SK-N-SH treated with all-trans-retinoic acid at 6 μM for 48 hours (cell line): ENCODE data around the gene OLFML2A.
A peak's percentile ranks its signal among the peaks of the same experiment; 100 is the strongest.

Experiments
- ATAC-seq: fragments of 200-7000 bp; cut with Tn5 transposase; 3 replicates; pipeline ENCODE4 v1.9.1; 2020; ENCODE audit warnings: mild to moderate bottlenecking, moderate library complexity
- ARNTL ChIP-seq: fragments of 450-650 bp; formaldehyde crosslinking; IDR thresholded peaks from 2 replicates; pipeline ENCODE4 v1.5.0; 2020; ENCODE audit warnings: low read depth, mild to moderate bottlenecking, moderate library complexity, borderline replicate concordance
- BACH2 ChIP-seq: fragments of 250-450 bp; sonication (Bioruptor Pico); IDR thresholded peaks from 2 replicates; pipeline ENCODE4 v1.9.0; 2021; ENCODE audit warnings: mild to moderate bottlenecking, borderline replicate concordance
- CSDC2 ChIP-seq: fragments of 250-450 bp; sonication (Bioruptor Pico); IDR thresholded peaks from 2 replicates; pipeline ENCODE4 v1.5.0; 2020; ENCODE audit warnings: mild to moderate bottlenecking, moderate library complexity
- ESRRG ChIP-seq: fragments of 250-450 bp; sonication (Bioruptor Pico); IDR thresholded peaks from 2 replicates; pipeline ENCODE4 v1.6.1; 2021; ENCODE audit warnings: mild to moderate bottlenecking
- GLIS3 ChIP-seq: fragments of 250-450 bp; sonication (Bioruptor Pico); IDR thresholded peaks from 2 replicates; pipeline ENCODE4 v1.5.0; 2020; ENCODE audit warnings: mild to moderate bottlenecking, moderate library complexity
- ISL1 ChIP-seq: fragments of 250-450 bp; sonication (Bioruptor Pico); IDR thresholded peaks from 2 replicates; pipeline ENCODE4 v2.1.2; 2022; ENCODE audit warnings: mild to moderate bottlenecking, moderate library complexity
- OSR1 ChIP-seq: fragments of 250-450 bp; sonication (Bioruptor Pico); IDR thresholded peaks from 2 replicates; pipeline ENCODE4 v1.8.0; 2022; ENCODE audit warnings: moderate library complexity, mild to moderate bottlenecking, inconsistent platforms
- PPARA ChIP-seq: fragments of 250-450 bp; sonication (Bioruptor Pico); IDR thresholded peaks from 2 replicates; pipeline ENCODE4 v1.5.0; 2020; ENCODE audit warnings: mild to moderate bottlenecking, borderline replicate concordance
- RARB ChIP-seq: fragments of 250-450 bp; sonication (Bioruptor Pico); IDR thresholded peaks from 2 replicates; pipeline ENCODE4 v1.8.0; 2021; ENCODE audit warnings: mild to moderate bottlenecking, moderate library complexity
- SNAI2 ChIP-seq: fragments of 250-450 bp; sonication (Bioruptor Pico); IDR thresholded peaks from 2 replicates; pipeline ENCODE4 v1.5.0; 2020; ENCODE audit warnings: mild to moderate bottlenecking, moderate library complexity
- TCF4 ChIP-seq: fragments of 250-450 bp; sonication (Bioruptor Pico); IDR thresholded peaks from 2 replicates; pipeline ENCODE4 v1.8.0; 2021; ENCODE audit warnings: mild to moderate bottlenecking, moderate library complexity, borderline replicate concordance
- TOX ChIP-seq: fragments of 250-450 bp; sonication (Bioruptor Pico); IDR thresholded peaks from 2 replicates; pipeline ENCODE4 v1.8.0; 2021; ENCODE audit warnings: mild to moderate bottlenecking, moderate library complexity, borderline replicate concordance
- ZC3H10 ChIP-seq: fragments of 250-450 bp; sonication (Bioruptor Pico); IDR thresholded peaks from 2 replicates; pipeline ENCODE4 v1.5.1; 2021; ENCODE audit warnings: mild to moderate bottlenecking, moderate library complexity
- ZFP3 ChIP-seq: fragments of 250-450 bp; sonication (Bioruptor Pico); IDR thresholded peaks from 2 replicates; pipeline ENCODE4 v1.5.0; 2020; ENCODE audit warnings: mild to moderate bottlenecking, moderate library complexity
- ZFP30 ChIP-seq: fragments of 450-650 bp; formaldehyde crosslinking; IDR thresholded peaks from 2 replicates; pipeline ENCODE4 v1.5.0; 2022; ENCODE audit warnings: mild to moderate bottlenecking, moderate library complexity
- ZNF565 ChIP-seq: fragments of 450-650 bp; formaldehyde crosslinking; conservative IDR thresholded peaks from 2 replicates; pipeline ENCODE4 v1.5.0; 2020; ENCODE audit warnings: low read depth, mild to moderate bottlenecking, moderate library complexity
- ZNF70 ChIP-seq: fragments of 450-650 bp; formaldehyde crosslinking; IDR thresholded peaks from 2 replicates; pipeline ENCODE4 v1.5.0; 2020; ENCODE audit warnings: mild to moderate bottlenecking, moderate library complexity
- ZNF8 ChIP-seq: fragments of 450-650 bp; formaldehyde crosslinking; IDR thresholded peaks from 2 replicates; pipeline ENCODE4 v1.5.0; 2020; ENCODE audit warnings: mild to moderate bottlenecking, moderate library complexity
- TF ChIP-seq, protein P1 (sequence below): fragments of 250-450 bp; sonication (Bioruptor Pico); IDR thresholded peaks from 2 replicates; pipeline ENCODE4 v1.5.0; 2020; ENCODE audit warnings: mild to moderate bottlenecking, moderate library complexity
- TF ChIP-seq, protein P2 (sequence below): fragments of 250-450 bp; sonication (Bioruptor Pico); IDR thresholded peaks from 2 replicates; pipeline ENCODE4 v1.8.0; 2020; ENCODE audit warnings: mild to moderate bottlenecking, moderate library complexity, borderline replicate concordance
- TF ChIP-seq, protein P3 (sequence below): fragments of 250-450 bp; sonication (Bioruptor Pico); IDR thresholded peaks from 2 replicates; pipeline ENCODE4 v1.5.1; 2021; ENCODE audit warnings: mild to moderate bottlenecking, moderate library complexity
- TF ChIP-seq, protein P4 (sequence below): fragments of 250-450 bp; sonication (Bioruptor Pico); IDR thresholded peaks from 2 replicates; pipeline ENCODE4 v1.5.1; 2020; ENCODE audit warnings: low read depth, mild to moderate bottlenecking, moderate library complexity
- TF ChIP-seq, protein P5 (sequence below): fragments of 250-450 bp; sonication (Bioruptor Pico); IDR thresholded peaks from 2 replicates; pipeline ENCODE4 v1.8.0; 2021; ENCODE audit warnings: low read depth, mild to moderate bottlenecking, moderate library complexity, borderline replicate concordance

Gene OLFML2A

DNA sequence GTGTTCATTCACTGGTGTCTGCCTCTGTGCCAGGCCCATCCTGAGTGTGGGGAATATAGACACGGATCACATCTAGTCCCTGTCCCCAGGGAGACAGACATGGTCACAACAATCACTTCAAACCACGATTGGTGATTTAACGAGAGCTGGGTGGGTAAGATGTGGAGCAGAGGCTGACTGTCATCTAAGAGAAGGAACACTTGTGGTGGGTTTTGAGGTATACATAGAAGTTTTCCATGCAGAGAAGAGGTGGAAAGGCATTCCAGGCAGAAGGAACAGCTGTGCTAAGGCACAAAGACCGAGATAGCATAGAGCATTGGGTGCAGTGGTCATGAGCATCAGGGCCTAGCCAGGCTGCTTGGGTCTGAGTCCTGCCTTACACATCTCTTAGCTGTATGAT, 53.7 kb downstream of the OLFML2A start:
- TF ChIP-seq ZFP3 (CRISPR knock-in tag) = peak; percentile 94
- TF ChIP-seq SNAI2 (CRISPR knock-in tag) = no peak
- ATAC-seq = no peak

DNA sequence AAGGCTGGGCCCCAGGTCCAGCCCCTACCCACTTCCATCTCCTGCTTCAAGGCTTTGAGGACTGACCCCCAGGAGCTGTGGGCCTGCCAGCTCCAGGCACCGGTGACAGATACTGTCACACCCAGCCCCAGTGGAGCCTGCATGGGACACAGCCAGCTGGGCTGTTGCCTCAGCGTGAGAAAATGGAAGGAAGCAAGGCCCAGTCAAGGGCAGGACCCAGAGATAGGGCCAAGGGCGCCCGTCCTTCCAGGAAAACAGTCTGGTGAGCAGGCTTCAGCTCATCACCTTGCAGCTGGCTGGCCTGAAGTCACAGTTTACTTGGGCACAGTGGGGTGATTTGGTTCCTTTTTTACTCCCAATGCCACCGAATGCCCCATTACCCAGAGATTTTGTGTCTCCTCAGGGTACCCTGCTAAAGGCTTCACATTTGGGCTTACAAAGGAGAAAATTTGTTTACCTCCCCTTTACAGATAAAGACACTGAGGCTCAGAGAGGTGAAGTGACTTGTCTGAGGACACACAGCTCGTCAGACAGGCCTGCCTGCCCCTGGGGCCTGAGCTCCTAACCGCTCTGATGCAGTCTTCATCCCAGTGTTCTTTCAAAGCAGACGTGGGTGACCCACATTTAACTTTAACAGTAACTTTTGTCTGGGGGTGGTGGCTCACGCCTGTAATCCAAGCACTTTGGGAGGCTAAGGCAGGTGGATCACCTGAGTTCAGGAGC, 54.9 kb downstream of the OLFML2A start:
- TF ChIP-seq TOX (CRISPR knock-in tag) = no peak
- TF ChIP-seq, protein P1, sequence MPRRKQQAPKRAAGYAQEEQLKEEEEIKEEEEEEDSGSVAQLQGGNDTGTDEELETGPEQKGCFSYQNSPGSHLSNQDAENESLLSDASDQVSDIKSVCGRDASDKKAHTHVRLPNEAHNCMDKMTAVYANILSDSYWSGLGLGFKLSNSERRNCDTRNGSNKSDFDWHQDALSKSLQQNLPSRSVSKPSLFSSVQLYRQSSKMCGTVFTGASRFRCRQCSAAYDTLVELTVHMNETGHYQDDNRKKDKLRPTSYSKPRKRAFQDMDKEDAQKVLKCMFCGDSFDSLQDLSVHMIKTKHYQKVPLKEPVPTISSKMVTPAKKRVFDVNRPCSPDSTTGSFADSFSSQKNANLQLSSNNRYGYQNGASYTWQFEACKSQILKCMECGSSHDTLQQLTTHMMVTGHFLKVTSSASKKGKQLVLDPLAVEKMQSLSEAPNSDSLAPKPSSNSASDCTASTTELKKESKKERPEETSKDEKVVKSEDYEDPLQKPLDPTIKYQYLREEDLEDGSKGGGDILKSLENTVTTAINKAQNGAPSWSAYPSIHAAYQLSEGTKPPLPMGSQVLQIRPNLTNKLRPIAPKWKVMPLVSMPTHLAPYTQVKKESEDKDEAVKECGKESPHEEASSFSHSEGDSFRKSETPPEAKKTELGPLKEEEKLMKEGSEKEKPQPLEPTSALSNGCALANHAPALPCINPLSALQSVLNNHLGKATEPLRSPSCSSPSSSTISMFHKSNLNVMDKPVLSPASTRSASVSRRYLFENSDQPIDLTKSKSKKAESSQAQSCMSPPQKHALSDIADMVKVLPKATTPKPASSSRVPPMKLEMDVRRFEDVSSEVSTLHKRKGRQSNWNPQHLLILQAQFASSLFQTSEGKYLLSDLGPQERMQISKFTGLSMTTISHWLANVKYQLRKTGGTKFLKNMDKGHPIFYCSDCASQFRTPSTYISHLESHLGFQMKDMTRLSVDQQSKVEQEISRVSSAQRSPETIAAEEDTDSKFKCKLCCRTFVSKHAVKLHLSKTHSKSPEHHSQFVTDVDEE (CRISPR knock-in tag) = no peak
- TF ChIP-seq CSDC2 (CRISPR knock-in tag) = no peak
- no peak for TF ChIP-seq BACH2 (CRISPR knock-in tag)
- no peak for TF ChIP-seq ZFP3 (CRISPR knock-in tag)
- TF ChIP-seq, protein P2, sequence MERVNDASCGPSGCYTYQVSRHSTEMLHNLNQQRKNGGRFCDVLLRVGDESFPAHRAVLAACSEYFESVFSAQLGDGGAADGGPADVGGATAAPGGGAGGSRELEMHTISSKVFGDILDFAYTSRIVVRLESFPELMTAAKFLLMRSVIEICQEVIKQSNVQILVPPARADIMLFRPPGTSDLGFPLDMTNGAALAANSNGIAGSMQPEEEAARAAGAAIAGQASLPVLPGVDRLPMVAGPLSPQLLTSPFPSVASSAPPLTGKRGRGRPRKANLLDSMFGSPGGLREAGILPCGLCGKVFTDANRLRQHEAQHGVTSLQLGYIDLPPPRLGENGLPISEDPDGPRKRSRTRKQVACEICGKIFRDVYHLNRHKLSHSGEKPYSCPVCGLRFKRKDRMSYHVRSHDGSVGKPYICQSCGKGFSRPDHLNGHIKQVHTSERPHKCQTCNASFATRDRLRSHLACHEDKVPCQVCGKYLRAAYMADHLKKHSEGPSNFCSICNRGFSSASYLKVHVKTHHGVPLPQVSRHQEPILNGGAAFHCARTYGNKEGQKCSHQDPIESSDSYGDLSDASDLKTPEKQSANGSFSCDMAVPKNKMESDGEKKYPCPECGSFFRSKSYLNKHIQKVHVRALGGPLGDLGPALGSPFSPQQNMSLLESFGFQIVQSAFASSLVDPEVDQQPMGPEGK (CRISPR knock-in tag) = no peak
- no peak for TF ChIP-seq RARB (CRISPR knock-in tag)
- no peak for TF ChIP-seq ZNF8 (CRISPR knock-in tag)
- no peak for TF ChIP-seq ARNTL (CRISPR knock-in tag)
- TF ChIP-seq, protein P3, sequence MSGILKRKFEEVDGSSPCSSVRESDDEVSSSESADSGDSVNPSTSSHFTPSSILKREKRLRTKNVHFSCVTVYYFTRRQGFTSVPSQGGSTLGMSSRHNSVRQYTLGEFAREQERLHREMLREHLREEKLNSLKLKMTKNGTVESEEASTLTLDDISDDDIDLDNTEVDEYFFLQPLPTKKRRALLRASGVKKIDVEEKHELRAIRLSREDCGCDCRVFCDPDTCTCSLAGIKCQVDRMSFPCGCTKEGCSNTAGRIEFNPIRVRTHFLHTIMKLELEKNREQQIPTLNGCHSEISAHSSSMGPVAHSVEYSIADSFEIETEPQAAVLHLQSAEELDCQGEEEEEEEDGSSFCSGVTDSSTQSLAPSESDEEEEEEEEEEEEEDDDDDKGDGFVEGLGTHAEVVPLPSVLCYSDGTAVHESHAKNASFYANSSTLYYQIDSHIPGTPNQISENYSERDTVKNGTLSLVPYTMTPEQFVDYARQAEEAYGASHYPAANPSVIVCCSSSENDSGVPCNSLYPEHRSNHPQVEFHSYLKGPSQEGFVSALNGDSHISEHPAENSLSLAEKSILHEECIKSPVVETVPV = no peak
- no peak for TF ChIP-seq TCF4
- TF ChIP-seq, protein P4, sequence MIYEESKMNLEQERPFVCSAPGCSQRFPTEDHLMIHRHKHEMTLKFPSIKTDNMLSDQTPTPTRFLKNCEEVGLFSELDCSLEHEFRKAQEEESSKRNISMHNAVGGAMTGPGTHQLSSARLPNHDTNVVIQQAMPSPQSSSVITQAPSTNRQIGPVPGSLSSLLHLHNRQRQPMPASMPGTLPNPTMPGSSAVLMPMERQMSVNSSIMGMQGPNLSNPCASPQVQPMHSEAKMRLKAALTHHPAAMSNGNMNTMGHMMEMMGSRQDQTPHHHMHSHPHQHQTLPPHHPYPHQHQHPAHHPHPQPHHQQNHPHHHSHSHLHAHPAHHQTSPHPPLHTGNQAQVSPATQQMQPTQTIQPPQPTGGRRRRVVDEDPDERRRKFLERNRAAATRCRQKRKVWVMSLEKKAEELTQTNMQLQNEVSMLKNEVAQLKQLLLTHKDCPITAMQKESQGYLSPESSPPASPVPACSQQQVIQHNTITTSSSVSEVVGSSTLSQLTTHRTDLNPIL (CRISPR knock-in tag) = no peak
- TF ChIP-seq SNAI2 (CRISPR knock-in tag) = no peak
- TF ChIP-seq ZNF565 = no peak
- no peak for TF ChIP-seq ISL1
- TF ChIP-seq ZFP30 (CRISPR knock-in tag) = no peak
- TF ChIP-seq, protein P5, sequence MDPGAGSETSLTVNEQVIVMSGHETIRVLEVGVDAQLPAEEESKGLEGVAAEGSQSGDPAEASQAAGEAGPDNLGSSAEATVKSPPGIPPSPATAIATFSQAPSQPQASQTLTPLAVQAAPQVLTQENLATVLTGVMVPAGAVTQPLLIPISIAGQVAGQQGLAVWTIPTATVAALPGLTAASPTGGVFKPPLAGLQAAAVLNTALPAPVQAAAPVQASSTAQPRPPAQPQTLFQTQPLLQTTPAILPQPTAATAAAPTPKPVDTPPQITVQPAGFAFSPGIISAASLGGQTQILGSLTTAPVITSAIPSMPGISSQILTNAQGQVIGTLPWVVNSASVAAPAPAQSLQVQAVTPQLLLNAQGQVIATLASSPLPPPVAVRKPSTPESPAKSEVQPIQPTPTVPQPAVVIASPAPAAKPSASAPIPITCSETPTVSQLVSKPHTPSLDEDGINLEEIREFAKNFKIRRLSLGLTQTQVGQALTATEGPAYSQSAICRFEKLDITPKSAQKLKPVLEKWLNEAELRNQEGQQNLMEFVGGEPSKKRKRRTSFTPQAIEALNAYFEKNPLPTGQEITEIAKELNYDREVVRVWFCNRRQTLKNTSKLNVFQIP (CRISPR knock-in tag) = no peak
- TF ChIP-seq OSR1 (CRISPR knock-in tag) = no peak
- TF ChIP-seq ESRRG (CRISPR knock-in tag) = no peak
- TF ChIP-seq PPARA (CRISPR knock-in tag) = no peak
- ATAC-seq = no peak

DNA sequence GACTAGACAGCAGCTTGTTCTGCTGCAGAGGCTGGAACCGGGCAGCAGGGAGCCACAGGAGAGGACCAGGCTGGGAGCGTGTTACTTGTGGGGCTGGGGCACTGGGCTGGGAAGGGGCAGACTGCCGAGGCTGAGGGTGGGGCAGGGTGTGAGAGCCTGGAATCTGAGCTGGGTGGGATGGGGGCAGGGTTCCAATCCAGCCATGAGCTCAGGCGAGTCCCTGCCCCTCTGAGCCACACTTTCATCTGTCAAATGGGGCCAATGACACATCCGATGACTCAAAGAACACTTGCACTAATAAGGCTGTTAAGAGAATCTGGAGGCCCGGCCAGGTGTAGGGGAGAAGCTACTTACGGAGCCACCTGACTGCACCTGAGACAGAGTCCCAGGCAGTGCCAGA, 57.7 kb downstream of the OLFML2A start:
- ATAC-seq = peak; percentile 21
- TF ChIP-seq ZFP3 (CRISPR knock-in tag) = no peak
- no peak for TF ChIP-seq ZC3H10 (CRISPR knock-in tag)
- TF ChIP-seq BACH2 (CRISPR knock-in tag) = no peak
- TF ChIP-seq, protein P5 (CRISPR knock-in tag) = no peak
- TF ChIP-seq ESRRG (CRISPR knock-in tag) = no peak
- no peak for TF ChIP-seq GLIS3 (CRISPR knock-in tag)
- TF ChIP-seq ZNF70 (CRISPR knock-in tag) = no peak
- TF ChIP-seq ARNTL (CRISPR knock-in tag) = no peak
- no peak for TF ChIP-seq TCF4
- TF ChIP-seq, protein P4 (CRISPR knock-in tag) = no peak
- no peak for TF ChIP-seq ISL1
- TF ChIP-seq, protein P3 = no peak
- no peak for TF ChIP-seq RARB (CRISPR knock-in tag)
- TF ChIP-seq ZFP30 (CRISPR knock-in tag) = no peak
- TF ChIP-seq, all 23 proteins: peak for 0
